PC-3 (cell line): ENCODE results near the gene HSF2BP. TPM values are rescaled to one million over a fixed set of nuclear protein-coding genes. Genes with fewer than 3 reads are reported as not detected.
A peak's percentile ranks its signal among the peaks of the same experiment; 100 is the strongest.

Experiments used
- ATAC-seq: fragments of 200-7000 bp; cut with Tn5 transposase; 2 replicates; pipeline ENCODE4 v1.9.1; 2020; ENCODE audit warnings: mild to moderate bottlenecking, moderate library complexity
- BruUV-seq: library from RNA; stranded (reverse); fragments of 400-500 nt; replicated peaks from 2 replicates; lab custom pipeline; 2021; lab: Mats Ljungman, UMichigan
- CTCF ChIA-PET: fragments of 300-600 bp; sonication (Branson Sonifier 250); formaldehyde crosslinking; loops from one replicate; lab custom pipeline; 2022; ENCODE audit warnings: antibody characterized with exemption; lab: Charles Lee
- POLR2A ChIA-PET: fragments of 300-600 bp; sonication (Branson Sonifier 250); formaldehyde crosslinking; loops from one replicate; lab custom pipeline; 2022; ENCODE audit warnings: antibody characterized with exemption; ENCODE audit not compliant: unreplicated experiment; lab: Charles Lee
- DNase-seq: peaks from one replicate; pipeline ENCODE4 v3.0.0-alpha.2; 2015
- H2AFZ ChIP-seq: fragments of 300-600 bp; sonication (generic); 2 replicates; pipeline ENCODE4 v1.6.0; 2016; ENCODE audit warnings: antibody characterized with exemption, low read length
- H3F3A ChIP-seq: fragments of 300-600 bp; sonication (generic); one replicate; pipeline ENCODE4 v1.6.0; 2017; ENCODE audit warnings: antibody characterized with exemption, low read length, control low read depth, mild to moderate bottlenecking; ENCODE audit not compliant: unreplicated experiment
- H3K27ac ChIP-seq: fragments of 300-600 bp; sonication (generic); 2 replicates; pipeline ENCODE4 v1.5.1; 2016; ENCODE audit warnings: mild to moderate bottlenecking, low read length
- H3K27me3 ChIP-seq: fragments of 300-600 bp; sonication (generic); 2 replicates; pipeline ENCODE4 v1.6.1; 2016; ENCODE audit warnings: low read length, mixed read lengths
- H3K36me3 ChIP-seq: fragments of 300-600 bp; sonication (generic); 2 replicates; pipeline ENCODE4 v1.6.1; 2016; ENCODE audit warnings: low read depth, mixed run types, low read length, mixed read lengths
- H3K4me1 ChIP-seq: fragments of 300-600 bp; sonication (generic); 2 replicates; pipeline ENCODE4 v1.5.1; 2016; ENCODE audit warnings: low read length; ENCODE audit not compliant: insufficient read depth
- H3K4me2 ChIP-seq: fragments of 300-600 bp; sonication (generic); 2 replicates; pipeline ENCODE4 v1.6.0; 2016; ENCODE audit warnings: low read length
- H3K4me3 ChIP-seq: fragments of 300-600 bp; sonication (generic); 2 replicates; pipeline ENCODE4 v1.5.1; 2016; ENCODE audit warnings: mild to moderate bottlenecking, low read length, mixed read lengths
- H3K79me2 ChIP-seq: fragments of 300-600 bp; sonication (generic); 2 replicates; pipeline ENCODE4 v1.6.1; 2017; ENCODE audit warnings: low read length, mixed read lengths
- H3K9ac ChIP-seq: fragments of 300-600 bp; sonication (generic); 2 replicates; pipeline ENCODE4 v1.6.0; 2016; ENCODE audit warnings: mild to moderate bottlenecking, low read length
- H3K9me2 ChIP-seq: fragments of 300-600 bp; sonication (generic); replicated peaks from 2 replicates; pipeline ENCODE4 v1.6.1; 2016; ENCODE audit warnings: mixed run types, low read length, mixed read lengths
- H3K9me3 ChIP-seq: fragments of 300-600 bp; sonication (generic); 2 replicates; pipeline ENCODE4 v1.6.1; 2016; ENCODE audit warnings: low read length, mixed read lengths
- H4K20me1 ChIP-seq: fragments of 300-600 bp; sonication (generic); 2 replicates; pipeline ENCODE4 v1.6.1; 2016; ENCODE audit warnings: low read length, mixed read lengths
- CTCF ChIP-seq: fragments of 300-600 bp; sonication (generic); conservative IDR thresholded peaks from 2 replicates; pipeline ENCODE4 v1.5.1; 2017; ENCODE audit warnings: antibody characterized with exemption, low read depth, mild to moderate bottlenecking, low read length
- EZH2 ChIP-seq: fragments of 300-600 bp; sonication (generic); IDR thresholded peaks from one replicate; pipeline ENCODE4 v1.6.1; 2017; ENCODE audit warnings: antibody characterized with exemption, mild to moderate bottlenecking, low read length; ENCODE audit not compliant: unreplicated experiment
- EZH2phosphoT487 ChIP-seq: fragments of 300-600 bp; sonication (generic); IDR thresholded peaks from 2 replicates; pipeline ENCODE4 v1.6.1; 2018; ENCODE audit warnings: mild to moderate bottlenecking, antibody characterized with exemption, low read length, borderline replicate concordance
- intact Hi-C: fragments of 100-400 bp; cut with micrococcal nuclease; formaldehyde crosslinking; loops from 2 replicates; pipeline ENCODE4 v1.9.0; 2023
- total RNA-seq: library from RNA; depleted of rRNA; stranded (reverse); fragments of >200 nt; gene quantifications from 2 replicates; pipeline ENCODE4 v1.2.3, GENCODE V29; 2014

The HSF2BP gene
- total RNA-seq, 1 experiment from 2014 or later, result 2.4 TPM

DNA sequence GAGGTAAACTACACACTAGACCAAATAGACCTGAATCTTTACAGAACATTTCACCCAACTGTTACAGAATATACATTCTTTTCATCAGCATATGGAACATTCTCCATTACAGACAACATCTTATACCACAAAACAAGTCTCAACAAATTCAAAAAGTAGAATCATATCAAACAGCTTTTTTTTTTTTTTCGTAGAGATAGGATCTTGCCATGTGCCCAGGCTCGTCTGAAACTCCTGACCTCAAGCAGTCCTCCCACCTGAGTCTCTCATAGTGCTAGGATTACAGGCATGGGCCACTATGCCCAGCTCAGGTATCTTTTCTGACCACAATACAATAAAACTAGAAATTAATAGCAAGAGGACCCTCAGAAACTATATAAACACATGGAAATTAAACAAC, 36.5 kb downstream of the HSF2BP start:
- no peak for ATAC-seq
- intact Hi-C loops, result no loop called here
- DNase-seq, result no peak
- no peak for TF ChIP-seq EZH2
- TF ChIP-seq EZH2phosphoT487, result no peak
- no peak for TF ChIP-seq CTCF
- H3K4me3 ChIP-seq, result no peak overlapping the region
- POLR2A ChIA-PET, result interaction anchor here (0.6 kb wide), 1 partner anchor 10 kb away, joined by 3 read pairs; no protein-coding TSS in a partner anchor
- no peak overlapping the region for H3K27ac ChIP-seq
- H3K9me2 ChIP-seq, result no peaks in the 10 kb centered on the region
- no TSS peak for BruUV-seq
- H4K20me1 ChIP-seq, result no peaks in the 10 kb centered on the region
- no peaks in the 10 kb centered on the region for H3K27me3 ChIP-seq
- H3K9ac ChIP-seq, result no peak overlapping the region
- peaks cover 9% of the 10 kb centered on the region; the same call in 1 of the 2 replicates for H3K9me3 ChIP-seq
- peaks cover 12% of the 10 kb centered on the region for H3K36me3 ChIP-seq
- H3F3A ChIP-seq, result no peaks in the 10 kb centered on the region
- no peaks in the 10 kb centered on the region for H3K79me2 ChIP-seq
- CTCF ChIA-PET, result interaction anchor here (0.6 kb wide), 1 partner anchor 737 kb away, joined by 5 read pairs; no protein-coding TSS in a partner anchor
- H3K4me2 ChIP-seq, result no peak overlapping the region
- peaks cover 18% of the 10 kb centered on the region for H3K4me1 ChIP-seq
- H2AFZ ChIP-seq, result no peak overlapping the region

DNA sequence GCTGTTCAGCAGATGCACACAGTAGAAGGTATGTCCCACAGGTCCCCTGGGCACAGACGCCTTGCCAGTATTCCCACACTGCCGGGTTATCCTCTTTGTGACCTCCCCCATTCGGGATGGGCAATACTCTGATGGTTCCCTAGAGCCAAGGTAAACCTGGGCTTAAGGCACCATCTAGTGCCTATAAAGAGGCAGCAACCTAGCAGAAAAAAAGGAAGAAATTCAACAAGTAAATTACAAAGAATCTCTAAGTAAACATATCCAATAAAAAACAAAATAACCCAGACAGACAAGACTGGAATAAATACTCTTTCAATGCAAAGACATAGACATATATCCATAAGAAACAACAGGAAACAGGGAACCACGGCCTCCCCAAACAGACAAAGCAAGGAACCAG, 39.4 kb downstream of the HSF2BP start:
- H3K36me3 ChIP-seq, result peaks cover 12% of the 10 kb centered on the region
- peak overlapping the region; percentile 40 for H3K9ac ChIP-seq
- CTCF ChIA-PET, result no interaction called here
- TF ChIP-seq EZH2phosphoT487 (no peak), CTCF (peak; percentile 71)
- no peak overlapping the region for H2AFZ ChIP-seq
- H3K4me1 ChIP-seq, result peaks cover 18% of the 10 kb centered on the region
- no TSS peak for BruUV-seq
- ATAC-seq, result peak; percentile 35; the same call in 1 of the 2 replicates
- no peaks in the 10 kb centered on the region for H4K20me1 ChIP-seq
- no peaks in the 10 kb centered on the region for H3K27me3 ChIP-seq
- H3K27ac ChIP-seq, result peak overlapping the region; percentile 79
- peak; percentile 56 for DNase-seq
- POLR2A ChIA-PET, result no interaction called here
- H3F3A ChIP-seq, result no peaks in the 10 kb centered on the region
- no peak overlapping the region for H3K4me2 ChIP-seq
- H3K4me3 ChIP-seq, result no peak overlapping the region
- H3K9me3 ChIP-seq, result peaks cover 9% of the 10 kb centered on the region; the same call in 1 of the 2 replicates
- intact Hi-C loops, result loop anchor here (1.0 kb wide), 1 partner anchor 25 kb away; no protein-coding TSS in a partner anchor
- H3K79me2 ChIP-seq, result no peaks in the 10 kb centered on the region
- no peaks in the 10 kb centered on the region for H3K9me2 ChIP-seq

DNA sequence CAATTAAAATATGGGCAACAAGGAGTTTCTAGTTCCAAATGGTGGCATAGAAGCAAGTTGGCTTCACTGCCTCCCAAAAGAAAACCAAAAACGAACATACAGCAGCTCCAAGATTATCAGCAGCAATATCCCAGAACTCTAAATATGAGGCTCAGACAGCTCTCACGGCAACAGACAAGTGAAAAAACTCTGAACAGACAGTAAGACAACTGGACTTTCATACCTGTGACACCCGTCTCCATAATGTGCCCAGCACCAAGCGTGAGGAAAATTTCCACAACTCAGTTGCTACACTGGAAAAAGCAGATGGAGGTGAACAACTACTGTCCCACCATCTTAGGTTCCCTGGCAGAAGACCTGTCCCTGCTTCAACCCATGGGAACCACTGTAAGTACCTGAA, 39.9 kb downstream of the HSF2BP start:
- peak overlapping the region; percentile 40 for H3K9ac ChIP-seq

More for the DNA sequence above, 39.9 kb downstream of the HSF2BP start:
- Histone ChIP-seq H3K27ac (peak overlapping the region; percentile 79), H2AFZ (no peak overlapping the region), H3K4me1 (peaks cover 18% of the 10 kb centered on the region), H3K36me3 (peaks cover 12% of the 10 kb centered on the region), H4K20me1 (no peaks in the 10 kb centered on the region), H3K9me3 (peaks cover 9% of the 10 kb centered on the region; the same call in 1 of the 2 replicates), H3F3A (no peaks in the 10 kb centered on the region), H3K4me3 (peak overlapping the region; percentile 5; the same call in 1 of the 2 replicates), H3K9me2 (no peaks in the 10 kb centered on the region), H3K79me2 (no peaks in the 10 kb centered on the region), H3K27me3 (no peaks in the 10 kb centered on the region), H3K4me2 (peak overlapping the region; percentile 36)
- ChIA-PET POLR2A (interaction anchor here (0.6 to 0.9 kb wide), 2 partner anchors 22 to 817 kb away, joined by 3 read pairs; no protein-coding TSS in a partner anchor), CTCF (interaction anchor here (0.7 to 1.4 kb wide), 3 partner anchors 22 to 33 kb away, joined by 3 to 7 read pairs (median 6); no protein-coding TSS in a partner anchor)
- no TSS peak for BruUV-seq
- intact Hi-C loops, result loop anchor here (1.0 kb wide), 1 partner anchor 26 kb away; no protein-coding TSS in a partner anchor
- peak; percentile 19 for ATAC-seq
- TF ChIP-seq CTCF, result no peak
- no peak for DNase-seq
